Lower lobe of right lung (tissue), 2 donors: Measurements from ENCODE around the gene ANKS1B. TPM values are rescaled to one million over a fixed set of nuclear protein-coding genes. Genes with fewer than 3 reads are reported as not detected.

Source experiments
- ATAC-seq, 2 donors: fragments of 200-7000 bp; cut with Tn5 transposase; one replicate each; pipeline ENCODE4 v1.9.1; 2020 to 2022; ENCODE audit warnings: mild to moderate bottlenecking in 2 of 2, moderate library complexity in 2 of 2
- DNase-seq: peaks from one replicate; pipeline ENCODE4 v3.0.0-alpha.2; 2020
- H3K27ac ChIP-seq: fragments of 200-600 bp; one replicate; pipeline ENCODE4 v1.8.0; 2022
- H3K27me3 ChIP-seq: fragments of 200-600 bp; one replicate; pipeline ENCODE4 v1.8.0; 2022; ENCODE audit warnings: low read depth
- H3K36me3 ChIP-seq: fragments of 200-600 bp; one replicate; pipeline ENCODE4 v1.8.0; 2022; ENCODE audit warnings: mild to moderate bottlenecking
- H3K4me1 ChIP-seq: fragments of 200-600 bp; one replicate; pipeline ENCODE4 v1.8.0; 2022
- H3K4me3 ChIP-seq: fragments of 200-600 bp; one replicate; pipeline ENCODE4 v1.8.0; 2022; ENCODE audit warnings: mild to moderate bottlenecking
- H3K9me3 ChIP-seq: fragments of 200-600 bp; one replicate; pipeline ENCODE4 v1.8.0; 2022
- CTCF ChIP-seq: fragments of 200-600 bp; IDR thresholded peaks from one replicate; pipeline ENCODE4 v1.8.0; 2022; ENCODE audit warnings: antibody characterized with exemption, mild to moderate bottlenecking
- intact Hi-C: fragments of 100-400 bp; cut with DNase I; formaldehyde crosslinking; loops from one replicate; pipeline ENCODE4 v1.11.0; 2022
- total RNA-seq: library from RNA; stranded (reverse); fragmentation: NEBNext Ultra II Directional; extraction: Animal tissue kit (Norgen Biotek cat#: 25700); gene quantifications from one replicate; pipeline ENCODE4 v1.2.1, GENCODE V29; 2021
- donor health status: DM: no; HTN: yes; CAD: no; lungs with severe emphysema.

ANKS1B gene
- total RNA-seq, 1 donor from 2014 or later, result 4.0 TPM

- TF ChIP-seq CTCF, result no peak
- H3K27me3 ChIP-seq, result no peaks in the 10 kb centered on the region
- DNase-seq (no peak), ATAC-seq (no peak)
- H3K4me3 ChIP-seq, result no peak overlapping the region
- no peaks in the 10 kb centered on the region for H3K4me1 ChIP-seq
- no peaks in the 10 kb centered on the region for H3K36me3 ChIP-seq
- intact Hi-C loops, result no loop called here
- no peak overlapping the region for H3K27ac ChIP-seq
- no peaks in the 10 kb centered on the region for H3K9me3 ChIP-seq
These were observed 373.1 kb downstream of the ANKS1B start for GRCh38 chr12:99611599-99611998.

GRCh38 chr12:99611117-99611516, 373.6 kb downstream of the ANKS1B start:
- no peak for TF ChIP-seq CTCF
- no peaks in the 10 kb centered on the region for H3K27me3 ChIP-seq
- intact Hi-C loops, result no loop called here

GRCh38 chr12:99609455-99610181, 375.1 kb downstream of the ANKS1B start:
- Histone ChIP-seq H3K27me3 (no peaks in the 10 kb centered on the region), H3K9me3 (no peaks in the 10 kb centered on the region), H3K36me3 (no peaks in the 10 kb centered on the region), H3K27ac (no peak overlapping the region), H3K4me1 (no peaks in the 10 kb centered on the region), H3K4me3 (no peak overlapping the region)
- ATAC-seq (no peak), DNase-seq (no peak)
- TF ChIP-seq CTCF, result no peak
- intact Hi-C loops, result no loop called here

More at GRCh38 chr12:99611117-99611516, 373.6 kb downstream of the ANKS1B start:
- no peaks in the 10 kb centered on the region for H3K9me3 ChIP-seq
- no peaks in the 10 kb centered on the region for H3K4me1 ChIP-seq
- DNase-seq (no peak), ATAC-seq (no peak)
- no peaks in the 10 kb centered on the region for H3K36me3 ChIP-seq
- no peak overlapping the region for H3K27ac ChIP-seq
- no peak overlapping the region for H3K4me3 ChIP-seq

GRCh38 chr12:99600388-99600787, 384.3 kb downstream of the ANKS1B start:
- no peaks in the 10 kb centered on the region for H3K9me3 ChIP-seq

GRCh38 chr12:99598785-99599184, 386.0 kb downstream of the ANKS1B start:
- TF ChIP-seq CTCF, result no peak
- no peak overlapping the region for H3K4me3 ChIP-seq
- H3K27ac ChIP-seq, result no peak overlapping the region
- no peak for ATAC-seq
- intact Hi-C loops, result no loop called here
- no peaks in the 10 kb centered on the region for H3K4me1 ChIP-seq
- no peak for DNase-seq
- H3K9me3 ChIP-seq, result no peaks in the 10 kb centered on the region
- no peaks in the 10 kb centered on the region for H3K27me3 ChIP-seq
- H3K36me3 ChIP-seq, result no peaks in the 10 kb centered on the region

More at GRCh38 chr12:99600388-99600787, 384.3 kb downstream of the ANKS1B start:
- H3K4me1 ChIP-seq, result no peaks in the 10 kb centered on the region
- no peak for ATAC-seq
- no peak for TF ChIP-seq CTCF
- DNase-seq, result no peak
- H3K27me3 ChIP-seq, result no peaks in the 10 kb centered on the region
- H3K27ac ChIP-seq, result no peak overlapping the region
- intact Hi-C loops, result no loop called here
- no peak overlapping the region for H3K4me3 ChIP-seq
- no peaks in the 10 kb centered on the region for H3K36me3 ChIP-seq
